Transverse colon (tissue), 4 donors: ENCODE results near the gene SH3TC2. TPM values are rescaled to one million over a fixed set of nuclear protein-coding genes. Genes with fewer than 3 reads are reported as not detected.

Experiments used
- DNase-seq: peaks from one replicate; pipeline ENCODE4 v3.0.0-alpha.2; 2019
- H3K27ac ChIP-seq, 4 donors: fragments of 200-600 bp; sonication (generic); 2 replicates each; pipeline ENCODE4 v1.5.1; 2016 to 2018; ENCODE audit warnings: inconsistent platforms in 4 of 4
- H3K27me3 ChIP-seq: fragments of 200-600 bp; sonication (generic); 2 replicates; pipeline ENCODE4 v1.5.1; 2017; ENCODE audit warnings: inconsistent platforms
- H3K36me3 ChIP-seq, 4 donors: fragments of 200-600 bp; sonication (generic); 2 replicates each; pipeline ENCODE4 v1.5.1; 2017 to 2019; ENCODE audit warnings: inconsistent platforms in 4 of 4
- H3K4me1 ChIP-seq, 4 donors: fragments of 200-600 bp; sonication (generic); 2 replicates each; pipeline ENCODE4 v1.5.1; 2017 to 2020; ENCODE audit warnings: inconsistent platforms in 4 of 4
- H3K4me3 ChIP-seq, 4 donors: fragments of 200-600 bp; sonication (generic); 1 replicate in 1 of 4; 2 replicates in 3 of 4; pipeline versions ENCODE4 v1.5.1 to v1.6.1; 2017 to 2019; ENCODE audit warnings: inconsistent platforms in 4 of 4
- H3K9me3 ChIP-seq, 2 donors: fragments of 200-600 bp; sonication (generic); 2 replicates each; pipeline ENCODE4 v1.5.1; 2017 to 2019; ENCODE audit warnings: inconsistent platforms in 2 of 2
- CTCF ChIP-seq, 5 experiments: fragments of 200-600 bp in 3 of 5; fragments of 450-650 bp in 2 of 5; sonication (generic) in 3 of 5; IDR thresholded peaks; 1 replicate in 2 of 5; 2 replicates in 3 of 5; pipeline ENCODE4 v1.5.1; 2016 to 2017; ENCODE audit warnings: antibody characterized with exemption in 5 of 5, inconsistent platforms in 3 of 5, mild to moderate bottlenecking in 2 of 5, moderate library complexity in 1 of 5
- EP300 ChIP-seq: sonication (generic); formaldehyde crosslinking; IDR thresholded peaks from one replicate; pipeline ENCODE4 v1.6.1; 2017; ENCODE audit warnings: antibody characterized with exemption, low read depth
- POLR2A ChIP-seq: fragments of 450-650 bp; IDR thresholded peaks from one replicate; pipeline ENCODE4 v1.6.1; 2016; ENCODE audit warnings: antibody characterized with exemption, mild to moderate bottlenecking, moderate library complexity
- POLR2AphosphoS5 ChIP-seq, 3 donors: sonication (generic); formaldehyde crosslinking; IDR thresholded peaks; one replicate each; pipeline ENCODE4 v1.6.1; 2016; ENCODE audit warnings: antibody characterized with exemption in 3 of 3
- WGBS, 2 donors: methylation state at CpG; one replicate each; pipeline ENCODE4 v1.1.5; 2018; ENCODE audit warnings: low coverage in 1 of 2; 5-methylcytosine and 5-hydroxymethylcytosine counted together
- in situ Hi-C, 4 donors: fragments of 200-750 bp; cut with MboI; loops; one replicate each; pipeline versions ENCODE4 v1.15.0 to v1.15.1; 2017; ENCODE audit warnings: low sequenced_read_pairs in 3 of 4, low pct_ligation_motif_present in 1 of 4, low pct_unique_long_range_greater_than_20kb in 1 of 4
- intact Hi-C: fragments of 100-400 bp; cut with DNase I; formaldehyde crosslinking; loops from one replicate; pipeline ENCODE4 v1.15.1; 2023; ENCODE audit warnings: low total_unique reads
- total RNA-seq, 4 donors: library from RNA; depleted of rRNA; stranded (reverse); fragments of >200 nt; gene quantifications; one replicate each; pipeline ENCODE4 v1.1.0, GENCODE V29; 2016

The SH3TC2 gene
- total RNA-seq, 4 donors from 2014 or later: 0.55 to 1.6 (median 1.5) TPM; not detected in 1

GRCh38 chr5:149049371-149049781 lies 13.5 kb downstream of the SH3TC2 start:
- Histone ChIP-seq H3K27me3 (no peaks in the 10 kb centered on the region), H3K36me3 (no peaks in the 10 kb centered on the region), H3K4me1 (no peaks in the 10 kb centered on the region), H3K4me3 (no peak overlapping the region), H3K9me3 (no peaks in the 10 kb centered on the region), H3K27ac (no peak overlapping the region)
- WGBS, 2 donors: 62 to 71% methylated on average over 2 to 3 of the region's 3 CpGs
- in situ Hi-C loops: loop anchor here in 3 of 4 donors (25.0 kb wide), 3 partner anchors 312 to 862 kb away; no protein-coding TSS in a partner anchor
- no peak for DNase-seq
- intact Hi-C loops: no loop called here
- no peak for TF ChIP-seq EP300
- TF ChIP-seq POLR2AphosphoS5 (IDR thresholded peaks at IDR 0.05): no peak
- TF ChIP-seq POLR2A: no peak
- no peak for TF ChIP-seq CTCF (IDR thresholded peaks at IDR 0.05)

DNA sequence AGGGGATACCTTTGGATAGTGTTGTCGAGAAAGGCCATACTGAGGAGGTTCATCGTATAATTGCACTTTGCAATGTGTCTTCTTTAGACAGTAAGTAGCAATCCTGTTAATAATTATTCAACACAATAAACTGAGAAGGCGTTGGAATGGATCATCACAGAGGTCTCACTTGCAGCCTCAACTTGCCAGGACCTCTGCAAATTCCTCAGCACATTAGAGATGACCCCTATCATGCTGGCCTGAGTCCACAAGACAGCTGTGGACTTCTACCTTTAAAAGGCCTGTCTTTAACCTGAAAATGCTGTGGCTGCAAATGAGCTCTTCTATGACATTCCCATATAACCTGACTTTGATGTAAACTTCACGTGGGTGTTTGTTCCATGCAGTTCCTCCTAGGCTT lies 14.1 kb downstream of the SH3TC2 start:
- TF ChIP-seq CTCF (IDR thresholded peaks at IDR 0.05): no peak
- no peak for TF ChIP-seq EP300
- TF ChIP-seq POLR2AphosphoS5 (IDR thresholded peaks at IDR 0.05): no peak
- no peak for TF ChIP-seq POLR2A
- WGBS, 2 donors: 73 to 80% methylated on average over 2 to 4 of the region's 4 CpGs
- H3K36me3 ChIP-seq: no peaks in the 10 kb centered on the region
- DNase-seq: no peak
- no peaks in the 10 kb centered on the region for H3K4me1 ChIP-seq
- no peaks in the 10 kb centered on the region for H3K9me3 ChIP-seq
- no peaks in the 10 kb centered on the region for H3K27me3 ChIP-seq
- intact Hi-C loops (no loop called here), in situ Hi-C loops (loop anchor here in 3 of 4 donors (25.0 kb wide), 3 partner anchors 312 to 862 kb away; no protein-coding TSS in a partner anchor)
- no peak overlapping the region for H3K4me3 ChIP-seq
- no peak overlapping the region for H3K27ac ChIP-seq

DNA sequence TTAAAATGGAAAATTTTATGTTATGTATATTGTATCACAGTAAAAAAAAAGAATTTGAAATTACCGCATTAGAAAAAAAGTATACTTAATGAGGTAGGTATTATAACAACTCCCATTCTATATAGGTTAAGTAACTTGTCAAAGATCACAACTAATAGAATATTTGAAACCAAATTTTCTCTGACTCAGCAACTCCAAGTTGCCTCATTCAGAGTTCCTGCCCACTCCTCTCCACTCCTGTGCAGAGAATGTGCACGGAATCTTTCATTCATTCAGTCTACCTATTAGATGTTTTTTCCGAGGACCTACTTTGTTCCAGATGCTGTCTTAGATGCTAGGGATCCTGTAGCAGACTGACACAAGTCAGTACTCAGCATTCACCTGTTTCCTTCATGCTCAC lies 15.4 kb downstream of the SH3TC2 start:
- Histone ChIP-seq H3K27me3 (no peaks in the 10 kb centered on the region), H3K4me1 (no peaks in the 10 kb centered on the region), H3K4me3 (no peak overlapping the region), H3K27ac (no peak overlapping the region), H3K9me3 (no peaks in the 10 kb centered on the region), H3K36me3 (no peaks in the 10 kb centered on the region)
- DNase-seq: no peak
- TF ChIP-seq EP300 (no peak), CTCF (IDR thresholded peaks at IDR 0.05) (no peak), POLR2AphosphoS5 (IDR thresholded peaks at IDR 0.05) (no peak), POLR2A (no peak)
- in situ Hi-C loops: loop anchor here in 3 of 4 donors (25.0 kb wide), 3 partner anchors 310 to 860 kb away; no protein-coding TSS in a partner anchor
- intact Hi-C loops: no loop called here
- WGBS, 2 donors: 82 to 96% methylated on average over 3 of the region's 3 CpGs

GRCh38 chr5:149046196-149046829 lies 16.5 kb downstream of the SH3TC2 start:
- Histone ChIP-seq H3K4me1 (no peaks in the 10 kb centered on the region), H3K9me3 (no peaks in the 10 kb centered on the region), H3K27ac (no peak overlapping the region), H3K27me3 (no peaks in the 10 kb centered on the region), H3K36me3 (no peaks in the 10 kb centered on the region), H3K4me3 (no peak overlapping the region)
- TF ChIP-seq POLR2AphosphoS5 (IDR thresholded peaks at IDR 0.05) (no peak), POLR2A (no peak), EP300 (no peak), CTCF (IDR thresholded peaks at IDR 0.05) (no peak)
- intact Hi-C loops (no loop called here), in situ Hi-C loops (loop anchor here in 3 of 4 donors (25.0 kb wide), 3 partner anchors 309 to 859 kb away; no protein-coding TSS in a partner anchor)
- DNase-seq: no peak
- WGBS, 2 donors: 83 to 96% methylated on average over 1 to 2 of the region's 2 CpGs
